ENCODE data around the gene GADD45B. TPM values are rescaled to one million over a fixed set of nuclear protein-coding genes. Genes with fewer than 3 reads are reported as not detected.
A peak's percentile ranks its signal among the peaks of the same experiment; 100 is the strongest.
"Not testable (repeated sequence)": the region's sequence is repeated elsewhere in the genome, so short reads cannot be mapped to it uniquely, and the experiment has no call there.

Gene GADD45B
- total RNA-seq, 1 donor from 2014 or later: 114 TPM

DNA sequence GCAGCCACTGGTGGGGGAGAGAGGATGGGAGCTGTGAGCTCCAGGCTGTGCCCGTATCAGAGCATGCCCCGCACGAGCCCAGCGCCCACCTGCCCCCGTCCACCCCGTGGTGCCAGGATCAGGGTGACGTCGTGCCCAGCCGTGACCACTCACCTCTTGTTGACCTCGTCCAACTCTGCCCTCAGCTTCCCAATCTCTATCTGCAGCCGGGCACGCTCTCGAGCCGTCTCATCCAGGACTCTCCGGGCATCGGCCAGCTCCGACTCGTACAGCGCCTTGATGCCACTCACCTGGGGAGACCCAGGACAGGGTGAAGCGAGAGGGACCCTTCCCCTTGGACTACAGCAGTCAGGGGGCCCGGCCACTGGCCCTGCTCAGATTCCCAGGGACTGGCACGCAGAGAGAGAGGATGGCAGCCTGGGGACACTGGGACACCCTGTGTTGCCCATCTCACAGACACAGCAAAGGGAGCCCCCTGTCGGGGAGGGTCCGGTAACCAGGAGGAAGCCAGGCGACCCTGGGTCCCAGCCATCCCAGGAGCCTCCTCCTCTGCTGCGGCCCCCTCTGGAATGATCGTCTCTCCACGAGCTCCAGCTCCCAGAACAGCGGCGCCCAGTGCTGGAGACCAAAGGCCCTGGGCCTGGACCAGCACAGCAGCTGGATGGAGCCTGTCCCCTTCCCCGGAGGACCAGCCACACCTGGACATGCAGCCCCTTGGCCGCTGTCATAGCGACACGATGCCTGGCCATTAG is 31.5 kb upstream of the GADD45B start:
- DNase-seq: no peak

DNA sequence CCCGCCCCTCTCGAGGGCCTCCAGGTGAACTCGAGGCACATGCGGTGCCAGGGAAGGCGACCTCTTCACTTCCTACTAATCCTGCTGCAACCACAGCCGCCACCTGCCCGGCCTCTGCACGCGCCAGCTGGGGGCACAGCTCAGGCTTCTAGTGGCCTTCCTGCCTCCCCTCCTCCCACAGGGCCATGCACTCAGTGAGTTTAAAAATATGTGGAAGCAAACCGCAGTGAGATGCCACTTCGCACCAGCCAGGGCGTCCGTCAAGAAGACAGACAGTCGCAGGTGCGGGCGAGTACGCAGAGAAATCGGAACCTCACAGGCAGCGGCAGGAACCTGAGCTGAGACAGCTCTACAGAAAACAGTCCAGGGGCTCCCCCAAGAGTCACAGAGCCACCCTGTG is 29.5 kb upstream of the GADD45B start:
- no peak for DNase-seq

GRCh38 chr19:2449019-2449418 is 26.9 kb upstream of the GADD45B start:
- no peak for DNase-seq

GRCh38 chr19:2451138-2451537 is 24.8 kb upstream of the GADD45B start:
- DNase-seq: no peak

DNA sequence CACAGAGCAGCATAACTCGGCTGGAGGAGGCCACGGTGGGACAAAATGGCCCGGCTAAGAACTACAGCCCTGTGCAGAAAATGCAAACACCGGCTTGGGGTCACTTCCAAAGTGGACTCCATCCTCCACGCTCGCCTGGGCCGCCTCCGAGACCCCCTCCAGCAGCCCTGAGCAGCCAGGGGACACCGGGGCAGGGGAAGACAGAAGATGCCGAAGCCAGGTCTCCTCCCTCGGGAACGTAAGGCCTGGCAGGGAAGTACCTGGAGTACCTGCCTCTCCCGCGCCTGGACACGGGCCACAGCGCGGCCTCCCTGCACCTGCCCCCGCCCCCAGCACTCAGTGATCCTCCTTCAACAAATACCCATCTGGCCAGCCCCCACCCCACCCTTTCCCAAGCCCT is 24.2 kb upstream of the GADD45B start:
- no peak for DNase-seq

DNA sequence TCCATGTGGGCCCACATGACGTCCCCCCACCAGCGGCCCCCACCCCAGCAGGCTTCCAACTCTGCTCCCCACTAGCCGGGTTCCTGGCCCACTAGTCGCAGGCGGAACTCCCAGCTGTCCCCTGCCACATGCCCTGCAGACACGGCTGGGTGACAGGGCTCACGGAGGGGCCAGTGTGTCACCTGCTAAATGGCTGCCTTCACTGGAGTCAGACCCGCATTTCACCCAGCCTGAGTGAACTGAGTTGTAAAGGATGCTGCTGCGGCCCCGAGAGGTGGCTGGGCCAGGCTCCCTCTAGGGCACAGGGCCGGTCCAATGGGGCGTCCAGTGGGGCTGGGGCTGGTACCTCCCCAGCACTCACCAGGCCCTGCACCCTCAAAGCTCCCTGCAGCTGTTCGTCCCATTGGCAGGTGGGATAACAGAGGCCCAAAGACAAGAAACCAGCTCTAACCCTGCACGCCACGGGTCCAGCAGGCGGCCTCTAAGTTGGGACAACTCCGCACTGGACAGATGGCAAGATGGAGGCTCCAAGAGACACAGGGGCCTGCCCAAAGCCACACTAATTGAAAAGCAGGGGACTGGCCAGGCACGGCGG is 22.4 kb upstream of the GADD45B start:
- no peak for DNase-seq

GRCh38 chr19:2454199-2454961 is 21.5 kb upstream of the GADD45B start:
- DNase-seq: no peak

DNA sequence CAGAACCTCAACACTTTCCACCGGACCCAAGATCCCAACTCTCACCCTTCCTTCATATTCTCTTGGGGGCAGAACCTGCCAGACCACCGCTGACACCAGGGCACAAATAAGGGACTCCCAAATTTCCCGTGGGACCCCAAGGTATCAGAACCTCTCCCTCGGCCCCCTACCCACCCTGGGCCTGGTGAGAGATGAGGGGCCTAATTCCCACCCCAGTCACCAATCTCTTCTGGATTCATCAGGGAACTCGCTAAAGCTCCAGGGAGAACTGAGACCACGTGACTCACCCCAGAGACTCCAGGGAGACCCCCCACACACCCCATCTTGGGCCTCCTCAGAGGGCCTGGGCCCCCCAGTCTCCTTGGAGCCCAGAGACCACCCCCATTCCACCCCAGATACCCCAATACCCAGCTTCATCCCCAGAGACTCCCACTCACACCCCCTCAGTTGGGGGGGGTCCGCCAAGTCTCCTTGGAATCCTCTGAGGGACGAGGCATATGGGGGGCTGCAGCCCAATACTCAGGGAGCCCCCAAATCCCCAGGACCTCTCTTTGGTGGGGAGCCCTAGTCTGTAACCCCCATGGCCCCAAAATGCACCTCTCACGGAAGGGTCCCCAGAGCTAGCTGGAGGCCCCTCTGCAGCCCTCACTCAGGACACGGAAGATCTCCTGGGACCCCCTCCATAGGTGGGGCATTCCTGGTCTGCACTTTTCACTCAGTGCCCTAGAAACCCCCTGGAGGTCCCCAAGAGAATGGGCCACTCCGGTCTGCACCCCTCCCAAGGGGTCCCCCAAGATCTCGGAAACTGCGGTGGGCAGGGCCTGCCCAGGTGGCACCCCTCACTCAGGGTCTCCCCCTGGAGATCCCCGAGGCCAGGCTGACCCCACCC is 20.7 kb upstream of the GADD45B start:
- no peak for DNase-seq

- peak; percentile 31 for DNase-seq
These were observed 19.9 kb upstream of the GADD45B start for GRCh38 chr19:2455851-2456570.

DNA sequence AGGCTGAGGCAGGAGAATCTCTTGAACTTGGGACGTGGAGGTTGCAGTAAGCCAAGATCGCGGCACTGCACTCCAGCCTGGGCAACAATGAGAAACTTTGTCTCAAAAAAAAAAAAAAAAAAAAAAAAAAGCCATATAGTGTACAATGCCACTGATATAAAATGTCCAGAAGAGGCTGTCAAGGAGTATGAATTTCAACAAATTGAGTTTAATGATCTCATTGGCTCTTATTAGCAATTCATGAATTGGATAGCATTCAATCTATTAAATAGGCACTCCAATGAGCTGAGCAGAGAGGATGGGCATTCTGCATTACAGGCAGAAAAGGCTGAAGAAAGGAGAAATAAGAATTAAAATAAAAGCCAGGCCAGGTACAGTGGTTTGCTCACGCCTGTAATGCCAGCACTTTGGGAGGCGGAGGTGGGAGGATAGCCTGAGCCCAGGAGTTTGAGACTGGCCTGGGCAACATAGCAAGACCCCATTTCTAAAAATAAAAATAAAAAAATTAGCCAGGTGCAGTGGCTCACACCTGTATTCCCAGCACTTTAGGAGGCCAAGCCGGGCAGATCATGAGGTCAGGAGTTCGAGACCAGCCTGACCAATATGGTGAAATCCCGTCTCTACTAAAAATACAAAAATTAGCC is 18.4 kb upstream of the GADD45B start:
- DNase-seq: no peak

GRCh38 chr19:2458054-2458453 is 17.9 kb upstream of the GADD45B start:
- DNase-seq: no peak

- DNase-seq: not testable (repeated sequence)
These were observed 17.2 kb upstream of the GADD45B start for GRCh38 chr19:2458776-2459175.

DNA sequence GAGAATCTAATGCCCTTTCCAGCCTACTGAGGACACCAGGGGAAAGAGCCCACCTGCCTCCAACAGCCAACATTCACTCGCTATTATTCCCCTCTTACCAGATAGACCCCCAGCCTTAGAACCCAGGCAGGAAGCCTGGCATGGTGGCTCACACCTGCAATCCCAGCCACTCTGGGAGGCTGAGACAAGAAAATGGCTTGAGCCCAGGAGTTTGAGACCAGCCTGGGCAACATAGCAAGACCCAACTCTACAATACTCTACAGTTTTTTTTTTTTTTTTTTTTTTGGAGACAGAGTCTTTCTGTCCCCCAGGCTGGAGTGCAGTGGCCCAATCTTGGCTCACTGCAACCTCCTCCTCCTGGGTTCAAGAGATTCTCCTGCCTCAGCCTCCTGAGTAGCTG is 15.7 kb upstream of the GADD45B start:
- DNase-seq: no peak

- DNase-seq: peak; percentile 80
These were observed 13.9 kb upstream of the GADD45B start for GRCh38 chr19:2461751-2462634.

GRCh38 chr19:2462635-2463421 is 13.1 kb upstream of the GADD45B start:
- DNase-seq: peak; percentile 99

- DNase-seq: not testable (repeated sequence)
These were observed 12.2 kb upstream of the GADD45B start for GRCh38 chr19:2463694-2464093.

DNA sequence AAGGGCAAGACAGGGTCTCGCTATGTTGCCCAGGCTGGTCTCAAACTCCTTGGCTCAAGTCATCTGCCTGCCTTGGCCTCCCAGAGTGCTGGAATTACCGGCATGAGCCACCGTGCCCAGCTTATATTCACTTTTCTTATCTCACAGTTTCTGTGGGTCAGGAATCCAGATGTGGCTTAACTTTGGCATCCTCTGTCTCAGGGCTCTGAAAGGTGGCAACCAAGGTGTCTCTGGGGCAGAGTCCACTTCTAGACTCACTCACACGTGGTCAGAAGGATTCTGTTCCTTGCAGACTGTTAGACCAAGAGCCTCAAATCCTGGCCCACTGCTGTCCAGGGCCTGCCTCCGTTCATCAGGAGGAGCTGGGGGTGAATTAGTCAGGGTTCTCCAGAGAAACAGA is 11.5 kb upstream of the GADD45B start:
- no peak for DNase-seq

GRCh38 chr19:2468596-2468995 is 7.3 kb upstream of the GADD45B start:
- DNase-seq: no peak

DNA sequence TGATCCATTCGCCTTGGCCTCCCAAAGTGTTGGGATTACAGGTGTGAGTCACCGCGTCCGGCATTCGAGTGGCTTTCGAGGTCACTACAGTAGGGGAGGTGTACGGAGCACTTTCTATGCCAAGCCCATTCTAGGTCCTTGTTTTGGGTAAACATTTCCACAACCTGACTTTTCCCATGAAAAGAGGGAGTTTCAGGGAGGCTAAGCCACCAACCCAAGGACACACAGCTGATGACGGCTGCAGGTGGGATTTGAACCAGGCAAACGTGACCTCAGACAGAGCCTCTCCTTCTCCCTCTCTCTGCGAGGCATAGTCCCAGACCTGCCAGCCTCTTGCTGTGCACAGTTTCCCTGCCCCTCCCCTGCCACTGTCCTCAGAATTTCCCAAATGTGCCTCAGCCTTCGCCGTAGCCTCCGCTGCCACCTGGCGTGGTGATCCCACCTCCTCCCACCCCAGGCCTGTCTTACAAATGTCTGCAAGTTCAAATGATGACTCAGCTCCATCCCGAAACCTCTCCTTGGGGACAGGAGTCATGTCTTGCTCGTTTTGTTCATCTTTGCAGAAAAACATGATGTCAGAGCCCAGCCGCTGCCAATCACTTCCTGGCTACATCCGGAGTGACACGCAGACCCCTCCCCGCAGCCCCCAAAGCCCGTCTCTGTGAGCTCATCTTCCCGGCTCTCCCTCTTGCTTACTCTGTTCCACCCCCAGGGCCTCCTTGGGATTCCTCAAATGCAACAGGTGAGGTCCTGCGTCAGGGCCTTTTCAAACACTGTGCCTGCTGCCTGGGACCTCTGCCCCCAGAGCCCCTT is 6.6 kb upstream of the GADD45B start:
- DNase-seq: peak; percentile 76

All from dermis blood vessel endothelial cell (primary cell).